Raji (cell line): ENCODE data around the gene LHX5.

Source experiments
- POLR2A ChIP-seq: IDR thresholded peaks from 2 replicates; pipeline ENCODE4 v1.6.1; 2011; ENCODE audit warnings: low read depth, low read length, control low read depth; ENCODE audit not compliant: insufficient read depth

The LHX5 gene

DNA sequence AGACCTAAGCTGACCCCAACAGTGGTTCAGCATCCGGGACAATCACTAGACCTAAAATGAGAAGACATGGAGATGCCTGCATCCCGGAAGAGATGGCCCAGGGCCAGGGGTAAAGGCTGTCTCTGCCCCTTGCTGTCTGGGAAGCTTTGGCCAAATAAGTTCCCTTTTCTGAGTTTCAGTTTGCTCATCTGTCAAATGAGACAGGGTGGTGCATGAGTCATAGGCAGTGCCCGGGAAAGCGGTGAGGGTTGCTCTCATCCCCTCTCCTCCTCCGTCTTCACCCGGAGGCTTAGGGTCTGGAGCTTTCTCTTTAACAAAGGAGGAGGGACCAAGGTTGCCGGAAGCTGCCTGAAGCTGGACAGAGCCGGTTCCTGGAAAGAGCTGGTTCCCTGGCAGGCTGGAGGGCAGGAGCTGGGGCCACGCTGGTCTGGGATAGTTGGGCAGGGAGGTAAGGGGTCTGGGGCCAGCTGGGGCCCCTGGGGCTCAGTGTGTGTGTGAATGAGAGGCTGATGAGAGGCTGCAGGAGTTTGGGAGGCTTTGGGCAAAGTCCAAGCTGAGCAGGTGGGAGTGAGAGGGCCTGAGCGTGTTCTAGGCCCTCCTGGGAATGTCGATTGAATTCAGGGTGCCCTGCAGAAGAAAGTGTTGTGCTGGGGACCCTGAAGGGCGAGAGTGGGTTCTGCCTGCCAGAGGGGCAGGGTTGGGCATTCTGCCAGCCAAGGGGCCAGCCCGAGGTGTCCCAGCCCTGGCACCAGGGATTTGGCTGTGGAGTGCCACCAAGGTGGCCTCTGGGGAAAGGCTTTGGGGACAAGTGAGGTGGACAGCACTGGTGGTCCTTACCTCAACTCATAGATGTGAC is 49.4 kb downstream of the LHX5 start, which contains the start of gene SDSL:
Gene SDSL, plus strand, starts transcription at position 351 of the 856 bp plus-strand sequence. CDS start 5,603 bp downstream, outside the sequence.
- TF ChIP-seq POLR2A = no peak

DNA sequence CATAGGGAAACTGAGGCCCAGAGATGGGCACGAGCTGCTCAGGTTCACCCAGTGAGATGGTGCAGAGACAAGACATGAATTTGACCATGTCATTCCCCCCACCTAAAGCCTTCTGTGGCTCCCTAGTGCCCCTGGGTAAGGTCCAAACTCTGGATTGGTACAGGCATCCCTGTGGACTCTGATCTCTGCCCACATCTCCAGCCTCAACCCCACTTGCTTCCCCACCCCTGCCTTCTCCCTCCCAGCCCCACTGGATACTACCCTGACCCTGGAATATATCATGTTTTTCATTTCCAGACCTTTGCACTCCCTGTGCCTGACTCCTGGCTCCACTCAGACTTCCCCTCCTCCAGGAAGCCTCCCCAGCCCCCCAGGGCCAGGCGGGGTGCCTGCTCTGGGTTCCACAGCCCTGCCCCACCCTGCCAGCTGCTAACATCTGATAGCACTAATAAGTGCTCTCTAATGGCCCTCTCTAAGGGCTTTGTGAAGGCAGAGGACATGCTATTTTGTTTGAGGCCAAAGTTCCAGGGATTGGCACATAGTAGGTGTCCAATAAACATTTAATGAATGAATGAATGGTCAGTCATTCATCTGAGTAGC is 50.6 kb downstream of the LHX5 start:
- no peak for TF ChIP-seq POLR2A

DNA sequence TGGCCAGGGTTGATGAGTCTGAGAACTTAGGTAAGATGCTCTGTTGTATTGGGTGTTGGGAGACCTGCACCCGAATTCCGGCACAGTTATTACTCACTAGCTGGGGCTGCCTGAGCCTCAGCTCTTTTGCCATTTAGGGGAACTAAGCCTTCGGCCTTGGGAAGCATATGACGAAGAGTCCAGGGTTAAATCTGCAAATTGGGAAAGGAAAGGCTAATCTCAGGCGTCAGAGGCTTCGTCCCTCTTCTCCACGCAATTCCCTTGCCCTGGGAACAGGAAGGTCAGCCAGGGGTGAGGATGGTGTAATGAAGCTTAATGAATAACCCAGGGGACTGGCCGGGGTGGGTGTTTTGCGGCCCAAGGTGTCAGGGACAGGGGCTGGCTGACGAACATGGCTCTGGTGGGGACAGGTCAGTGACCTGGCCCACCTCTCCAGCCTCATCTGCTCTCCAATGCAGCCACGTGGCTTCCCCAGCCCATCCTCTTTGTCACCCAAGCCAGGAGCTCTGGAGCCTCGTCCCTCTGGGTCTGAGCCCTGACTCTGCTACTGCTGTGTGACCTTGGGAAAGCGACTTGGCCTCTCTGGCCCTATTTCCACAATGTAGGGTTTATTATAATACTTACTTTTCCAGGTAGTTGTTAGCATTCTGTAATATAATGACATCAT is 53.3 kb downstream of the LHX5 start:
- TF ChIP-seq POLR2A = no peak

DNA sequence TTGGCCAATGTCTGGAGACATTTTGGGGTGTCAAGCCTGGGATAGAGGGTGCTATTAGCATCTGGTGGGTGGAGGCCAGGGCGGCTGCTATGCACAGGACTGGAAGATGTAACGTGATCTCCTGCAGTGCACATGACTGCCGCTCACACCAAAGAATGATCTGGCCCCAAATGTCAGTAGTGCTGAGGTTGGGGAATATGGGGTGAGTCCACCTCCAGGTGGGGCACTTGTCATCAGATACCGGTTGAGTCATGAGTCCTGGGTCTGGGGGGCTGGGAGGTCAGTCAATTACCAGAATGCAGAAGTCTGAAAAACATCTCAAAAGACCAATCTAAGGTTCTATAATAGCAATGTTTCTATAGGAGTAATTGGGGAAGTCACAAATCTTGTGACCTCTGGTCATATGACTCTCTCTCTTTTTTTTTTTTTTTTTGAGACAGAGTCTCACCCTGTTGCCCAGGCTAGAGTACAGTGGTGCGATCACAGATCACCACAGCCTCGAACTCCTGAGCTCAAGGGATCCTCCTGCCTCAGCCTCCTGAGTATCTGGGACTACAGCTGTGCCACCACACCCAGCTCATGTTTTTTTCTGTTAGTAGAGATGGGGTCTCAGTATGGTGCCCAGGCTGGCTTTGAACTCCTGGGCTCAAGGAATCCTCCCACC is 55.4 kb downstream of the LHX5 start:
- TF ChIP-seq POLR2A = no peak

DNA sequence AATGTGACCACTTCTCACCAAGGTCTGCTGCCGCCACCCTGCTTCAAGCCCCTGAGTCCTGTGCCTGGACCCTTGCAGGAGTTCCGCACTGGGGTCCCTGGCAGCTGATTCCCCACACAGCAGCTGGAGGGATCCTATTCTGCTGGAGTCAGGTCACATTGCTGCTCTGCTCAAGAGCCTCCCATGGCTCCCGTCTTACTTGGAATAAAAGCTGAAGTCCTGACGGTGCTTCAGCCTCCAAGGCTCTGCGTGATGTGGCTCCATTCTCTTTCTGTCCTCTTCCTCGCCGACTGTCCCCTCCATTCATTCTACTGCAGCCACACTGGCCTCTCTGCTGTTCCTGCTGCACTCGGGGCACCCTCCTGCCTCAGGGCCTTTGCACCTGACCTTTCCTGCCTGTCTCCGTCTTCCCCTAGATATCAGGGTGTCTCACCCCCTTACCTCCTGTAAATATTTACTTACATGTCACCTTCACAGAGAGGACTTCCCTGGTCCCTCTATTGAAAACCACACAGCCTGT is 57.1 kb downstream of the LHX5 start:
- no peak for TF ChIP-seq POLR2A

DNA sequence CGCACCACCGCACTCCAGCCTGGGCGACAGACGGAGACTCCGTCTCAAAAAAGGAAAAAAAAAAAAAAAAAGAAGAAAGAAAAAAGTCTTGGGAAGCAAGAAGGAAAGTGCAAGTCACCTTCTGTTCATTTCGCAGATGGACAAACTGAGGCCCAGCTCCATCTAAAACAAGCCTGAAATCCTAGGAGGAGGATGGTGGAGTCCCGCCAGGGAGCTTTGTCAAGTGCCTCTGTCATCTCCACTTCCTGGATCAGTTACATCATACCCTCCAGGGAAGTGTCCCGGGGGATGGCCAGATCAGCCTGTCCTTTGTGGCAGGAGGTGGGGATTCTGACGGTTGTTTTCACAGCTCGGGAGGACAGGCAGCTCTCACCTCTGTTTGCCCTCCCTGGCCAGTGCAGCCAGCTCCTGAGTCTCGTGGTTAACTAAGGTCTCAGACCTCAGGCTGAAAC is 58.2 kb downstream of the LHX5 start:
- TF ChIP-seq POLR2A = no peak
